Neural cell (in vitro differentiated cells): Measurements from ENCODE around the gene ZBTB8A. TPM values are rescaled to one million over a fixed set of nuclear protein-coding genes. Genes with fewer than 3 reads are reported as not detected.

Experiments
- H2AFZ ChIP-seq: fragments of 200-600, 300-800 bp; sonication (generic), shearing (Covaris generic); 2 replicates; pipeline ENCODE4 v1.6.0; 2014; ENCODE audit warnings: low read depth, mild to moderate bottlenecking, antibody characterized with exemption, low read length, moderate library complexity
- H3F3A ChIP-seq: fragments of 200-600 bp; shearing (Covaris generic); 2 replicates; pipeline ENCODE4 v1.6.1; 2016; ENCODE audit warnings: mild to moderate bottlenecking, moderate library complexity, mixed read lengths, antibody characterized with exemption, low read length; ENCODE audit not compliant: insufficient read depth, poor library complexity, severe bottlenecking
- H3K27ac ChIP-seq: fragments of 200-600, 300-800 bp; sonication (generic), shearing (Covaris generic); 2 replicates; pipeline ENCODE4 v1.5.1; 2014; ENCODE audit warnings: mild to moderate bottlenecking, low read length, moderate library complexity
- H3K27me3 ChIP-seq: fragments of 300-800, 200-600 bp; sonication (generic), shearing (Covaris generic); 2 replicates; pipeline ENCODE4 v1.6.0; 2014; ENCODE audit warnings: mild to moderate bottlenecking, low read depth, low read length, moderate library complexity; ENCODE audit not compliant: insufficient read depth
- H3K36me3 ChIP-seq: fragments of 300-800, 200-600 bp; sonication (generic), shearing (Covaris generic); 2 replicates; pipeline ENCODE4 v1.5.1; 2014; ENCODE audit warnings: mild to moderate bottlenecking, antibody characterized with exemption, low read length, moderate library complexity; ENCODE audit not compliant: insufficient read depth
- H3K4me2 ChIP-seq: fragments of 300-800, 200-600 bp; sonication (generic), shearing (Covaris generic); 2 replicates; pipeline ENCODE4 v1.6.0; 2014; ENCODE audit warnings: mild to moderate bottlenecking, low read length
- H3K4me3 ChIP-seq: fragments of 300-800, 200-600 bp; sonication (generic), shearing (Covaris generic); 2 replicates; pipeline ENCODE4 v1.5.1; 2014; ENCODE audit warnings: mild to moderate bottlenecking, low read length, moderate library complexity
- H3K79me2 ChIP-seq: fragments of 200-600 bp; shearing (Covaris generic); replicated peaks from 2 replicates; pipeline ENCODE4 v1.6.0; 2014; ENCODE audit warnings: mild to moderate bottlenecking, low read length, moderate library complexity; ENCODE audit not compliant: insufficient read depth
- H3K9ac ChIP-seq: fragments of 300-800, 200-600 bp; sonication (generic), shearing (Covaris generic); 2 replicates; pipeline ENCODE4 v1.6.1; 2016; ENCODE audit warnings: mild to moderate bottlenecking, low read length, mixed read lengths
- H3K9me2 ChIP-seq: fragments of 200-600 bp; shearing (Covaris generic); 2 replicates; pipeline ENCODE4 v1.6.1; 2016; ENCODE audit warnings: mild to moderate bottlenecking, low read length, mixed read lengths; ENCODE audit not compliant: insufficient read depth
- H3K9me3 ChIP-seq: fragments of 200-600, 300-800 bp; sonication (generic), shearing (Covaris generic); 2 replicates; pipeline ENCODE4 v1.6.1; 2016; ENCODE audit warnings: mild to moderate bottlenecking, mixed run types, low read length, moderate library complexity, mixed read lengths
- H4K20me1 ChIP-seq: fragments of 200-600 bp; shearing (Covaris generic); 2 replicates; pipeline ENCODE4 v1.6.1; 2016; ENCODE audit warnings: mild to moderate bottlenecking, mixed run types; ENCODE audit not compliant: insufficient read depth
- EP300 ChIP-seq: fragments of 450-650 bp; conservative IDR thresholded peaks from 2 replicates; pipeline ENCODE4 v1.6.1; 2014; ENCODE audit warnings: antibody characterized with exemption, mild to moderate bottlenecking, moderate library complexity; ENCODE audit not compliant: poor library complexity, severe bottlenecking
- EZH2 ChIP-seq: fragments of 200-600, 300-800 bp; shearing (Covaris generic), sonication (generic); IDR thresholded peaks from 2 replicates; pipeline ENCODE4 v1.6.1; 2014; ENCODE audit warnings: antibody characterized with exemption, low read length, borderline replicate concordance, mild to moderate bottlenecking; ENCODE audit not compliant: insufficient read depth, poor library complexity, severe bottlenecking
- MXI1 ChIP-seq: fragments of 450-650 bp; conservative IDR thresholded peaks from 2 replicates; pipeline ENCODE4 v1.6.1; 2014; ENCODE audit warnings: antibody characterized with exemption, mild to moderate bottlenecking; ENCODE audit not compliant: poor library complexity, severe bottlenecking
- POLR2AphosphoS5 ChIP-seq: IDR thresholded peaks from 2 replicates; pipeline ENCODE4 v1.6.1; 2012
- RAD21 ChIP-seq: fragments of 450-650 bp; conservative IDR thresholded peaks from 2 replicates; pipeline ENCODE4 v1.6.1; 2014; ENCODE audit warnings: antibody characterized with exemption, mild to moderate bottlenecking, moderate library complexity
- SMC3 ChIP-seq: fragments of 450-650 bp; conservative IDR thresholded peaks from 2 replicates; pipeline ENCODE4 v1.6.1; 2014; ENCODE audit warnings: antibody characterized with exemption, mild to moderate bottlenecking, moderate library complexity; ENCODE audit not compliant: poor library complexity
- TAF1 ChIP-seq: IDR thresholded peaks from 2 replicates; pipeline ENCODE4 v1.6.1; 2012; ENCODE audit warnings: low read depth
- polyA plus RNA-seq: library from polyadenylated mRNA; depleted of rRNA; stranded (reverse); fragments of >200 nt; gene quantifications from 2 replicates; pipeline ENCODE4 v1.2.3, GENCODE V29; 2014
- TF ChIP-seq, protein P1 (sequence below): IDR thresholded peaks from 2 replicates; pipeline ENCODE4 v1.6.1; 2012; ENCODE audit warnings: borderline replicate concordance
- TF ChIP-seq, protein P2 (sequence below): fragments of 450-650 bp; IDR thresholded peaks from 2 replicates; pipeline ENCODE4 v1.5.1; 2014; ENCODE audit warnings: antibody characterized with exemption, mild to moderate bottlenecking, moderate library complexity; ENCODE audit not compliant: poor library complexity, severe bottlenecking

The ZBTB8A gene
- polyA plus RNA-seq, 1 donor from 2014 or later, result 10.1 TPM

DNA sequence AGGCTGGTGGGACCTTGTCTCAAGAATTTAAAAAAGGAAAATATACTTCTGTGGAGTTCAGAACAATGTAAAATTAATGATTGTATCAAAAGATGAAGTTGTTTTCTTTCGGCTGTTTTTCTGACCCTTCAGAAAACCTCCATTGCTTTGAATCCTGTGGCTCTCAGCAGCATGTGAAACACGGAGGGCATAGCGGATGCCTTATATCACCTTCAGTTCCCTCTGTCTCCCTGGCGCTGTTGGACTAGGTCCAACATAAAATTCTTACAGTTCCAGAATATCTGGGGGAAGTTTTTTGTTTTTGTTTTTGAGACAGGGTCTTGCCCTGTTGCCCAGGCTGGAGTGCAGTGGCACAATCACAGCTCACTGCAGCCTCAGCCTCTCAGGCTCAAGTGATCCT lies 7.4 kb downstream of the ZBTB8A start:
- Histone ChIP-seq H2AFZ (no peak overlapping the region), H4K20me1 (no peaks in the 10 kb centered on the region), H3F3A (no peaks in the 10 kb centered on the region), H3K79me2 (peaks cover 34% of the 10 kb centered on the region), H3K36me3 (no peaks in the 10 kb centered on the region), H3K27ac (no peak overlapping the region), H3K4me3 (no peak overlapping the region), H3K27me3 (no peaks in the 10 kb centered on the region), H3K9ac (no peak overlapping the region), H3K9me2 (no peaks in the 10 kb centered on the region), H3K4me2 (no peak overlapping the region), H3K9me3 (no peaks in the 10 kb centered on the region)
- TF ChIP-seq, protein P1, sequence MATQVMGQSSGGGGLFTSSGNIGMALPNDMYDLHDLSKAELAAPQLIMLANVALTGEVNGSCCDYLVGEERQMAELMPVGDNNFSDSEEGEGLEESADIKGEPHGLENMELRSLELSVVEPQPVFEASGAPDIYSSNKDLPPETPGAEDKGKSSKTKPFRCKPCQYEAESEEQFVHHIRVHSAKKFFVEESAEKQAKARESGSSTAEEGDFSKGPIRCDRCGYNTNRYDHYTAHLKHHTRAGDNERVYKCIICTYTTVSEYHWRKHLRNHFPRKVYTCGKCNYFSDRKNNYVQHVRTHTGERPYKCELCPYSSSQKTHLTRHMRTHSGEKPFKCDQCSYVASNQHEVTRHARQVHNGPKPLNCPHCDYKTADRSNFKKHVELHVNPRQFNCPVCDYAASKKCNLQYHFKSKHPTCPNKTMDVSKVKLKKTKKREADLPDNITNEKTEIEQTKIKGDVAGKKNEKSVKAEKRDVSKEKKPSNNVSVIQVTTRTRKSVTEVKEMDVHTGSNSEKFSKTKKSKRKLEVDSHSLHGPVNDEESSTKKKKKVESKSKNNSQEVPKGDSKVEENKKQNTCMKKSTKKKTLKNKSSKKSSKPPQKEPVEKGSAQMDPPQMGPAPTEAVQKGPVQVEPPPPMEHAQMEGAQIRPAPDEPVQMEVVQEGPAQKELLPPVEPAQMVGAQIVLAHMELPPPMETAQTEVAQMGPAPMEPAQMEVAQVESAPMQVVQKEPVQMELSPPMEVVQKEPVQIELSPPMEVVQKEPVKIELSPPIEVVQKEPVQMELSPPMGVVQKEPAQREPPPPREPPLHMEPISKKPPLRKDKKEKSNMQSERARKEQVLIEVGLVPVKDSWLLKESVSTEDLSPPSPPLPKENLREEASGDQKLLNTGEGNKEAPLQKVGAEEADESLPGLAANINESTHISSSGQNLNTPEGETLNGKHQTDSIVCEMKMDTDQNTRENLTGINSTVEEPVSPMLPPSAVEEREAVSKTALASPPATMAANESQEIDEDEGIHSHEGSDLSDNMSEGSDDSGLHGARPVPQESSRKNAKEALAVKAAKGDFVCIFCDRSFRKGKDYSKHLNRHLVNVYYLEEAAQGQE, result no peak
- TF ChIP-seq EZH2 (no peak), MXI1 (no peak), POLR2AphosphoS5 (no peak), SMC3 (no peak), EP300 (no peak), TAF1 (no peak), RAD21 (no peak)
- TF ChIP-seq, protein P2, sequence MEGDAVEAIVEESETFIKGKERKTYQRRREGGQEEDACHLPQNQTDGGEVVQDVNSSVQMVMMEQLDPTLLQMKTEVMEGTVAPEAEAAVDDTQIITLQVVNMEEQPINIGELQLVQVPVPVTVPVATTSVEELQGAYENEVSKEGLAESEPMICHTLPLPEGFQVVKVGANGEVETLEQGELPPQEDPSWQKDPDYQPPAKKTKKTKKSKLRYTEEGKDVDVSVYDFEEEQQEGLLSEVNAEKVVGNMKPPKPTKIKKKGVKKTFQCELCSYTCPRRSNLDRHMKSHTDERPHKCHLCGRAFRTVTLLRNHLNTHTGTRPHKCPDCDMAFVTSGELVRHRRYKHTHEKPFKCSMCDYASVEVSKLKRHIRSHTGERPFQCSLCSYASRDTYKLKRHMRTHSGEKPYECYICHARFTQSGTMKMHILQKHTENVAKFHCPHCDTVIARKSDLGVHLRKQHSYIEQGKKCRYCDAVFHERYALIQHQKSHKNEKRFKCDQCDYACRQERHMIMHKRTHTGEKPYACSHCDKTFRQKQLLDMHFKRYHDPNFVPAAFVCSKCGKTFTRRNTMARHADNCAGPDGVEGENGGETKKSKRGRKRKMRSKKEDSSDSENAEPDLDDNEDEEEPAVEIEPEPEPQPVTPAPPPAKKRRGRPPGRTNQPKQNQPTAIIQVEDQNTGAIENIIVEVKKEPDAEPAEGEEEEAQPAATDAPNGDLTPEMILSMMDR, result no peak

DNA sequence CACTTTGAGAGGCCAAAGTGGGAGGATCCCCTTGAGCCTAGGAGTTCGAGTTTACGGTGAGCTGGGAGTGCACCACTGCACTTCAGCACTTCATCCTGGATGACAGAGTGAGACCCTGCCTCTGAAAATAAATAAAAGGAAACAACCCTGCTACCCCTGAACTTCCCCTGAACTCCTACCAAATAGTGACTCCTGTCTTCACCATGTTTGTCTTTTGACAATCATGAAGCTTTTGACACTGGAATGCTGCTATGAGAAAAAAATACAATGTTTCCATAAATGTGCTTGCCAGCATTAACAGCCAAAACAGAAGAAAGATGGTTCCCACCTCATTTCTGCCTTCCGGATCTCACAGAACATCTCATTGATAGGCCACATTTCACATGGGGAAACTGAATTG lies 10.4 kb downstream of the ZBTB8A start:
- H3K4me3 ChIP-seq, result no peak overlapping the region
- no peaks in the 10 kb centered on the region for H3F3A ChIP-seq
- no peaks in the 10 kb centered on the region for H3K27me3 ChIP-seq
- no peaks in the 10 kb centered on the region for H3K9me3 ChIP-seq
- no peak overlapping the region for H2AFZ ChIP-seq
- H3K27ac ChIP-seq, result no peak overlapping the region
- no peaks in the 10 kb centered on the region for H3K36me3 ChIP-seq
- H4K20me1 ChIP-seq, result no peaks in the 10 kb centered on the region
- TF ChIP-seq SMC3 (no peak), POLR2AphosphoS5 (no peak), EZH2 (no peak), RAD21 (no peak), EP300 (no peak), MXI1 (no peak), TAF1 (no peak)
- TF ChIP-seq, protein P2, result no peak
- TF ChIP-seq, protein P1, result no peak
- no peak overlapping the region for H3K9ac ChIP-seq
- no peak overlapping the region for H3K4me2 ChIP-seq
- peaks cover 24% of the 10 kb centered on the region for H3K79me2 ChIP-seq
- no peaks in the 10 kb centered on the region for H3K9me2 ChIP-seq
